ENCODE data around the gene SFSWAP.

- TF ChIP-seq CREB1 (IDR thresholded peaks at IDR 0.05; ENCODE audit: low read depth) (no peak), CEBPB (IDR thresholded peaks at IDR 0.05) (no peak), YY1 (IDR thresholded peaks at IDR 0.05; ENCODE audit: low read depth) (no peak), FOXM1 (IDR thresholded peaks at IDR 0.05; ENCODE audit: borderline replicate concordance, low read depth) (no peak), REST (IDR thresholded peaks at IDR 0.05; ENCODE audit: low read depth) (no peak), TAF1 (IDR thresholded peaks at IDR 0.05; ENCODE audit: low read depth) (no peak), EP300 (IDR thresholded peaks at IDR 0.05; ENCODE audit: borderline replicate concordance) (no peak), EGR1 (IDR thresholded peaks at IDR 0.05) (no peak)
- TF ChIP-seq, protein P1, sequence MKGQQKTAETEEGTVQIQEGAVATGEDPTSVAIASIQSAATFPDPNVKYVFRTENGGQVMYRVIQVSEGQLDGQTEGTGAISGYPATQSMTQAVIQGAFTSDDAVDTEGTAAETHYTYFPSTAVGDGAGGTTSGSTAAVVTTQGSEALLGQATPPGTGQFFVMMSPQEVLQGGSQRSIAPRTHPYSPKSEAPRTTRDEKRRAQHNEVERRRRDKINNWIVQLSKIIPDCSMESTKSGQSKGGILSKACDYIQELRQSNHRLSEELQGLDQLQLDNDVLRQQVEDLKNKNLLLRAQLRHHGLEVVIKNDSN (IDR thresholded peaks at IDR 0.05), result no peak
Observed at GRCh38 chr12:131692431-131692830, 18.5 kb upstream of the SFSWAP start.

Data from Ishikawa (cell line).